ENCODE data around the gene SUSD4.
"Not testable (repeated sequence)": the region's sequence is repeated elsewhere in the genome, so short reads cannot be mapped to it uniquely, and the experiment has no call there.

The SUSD4 gene

DNA sequence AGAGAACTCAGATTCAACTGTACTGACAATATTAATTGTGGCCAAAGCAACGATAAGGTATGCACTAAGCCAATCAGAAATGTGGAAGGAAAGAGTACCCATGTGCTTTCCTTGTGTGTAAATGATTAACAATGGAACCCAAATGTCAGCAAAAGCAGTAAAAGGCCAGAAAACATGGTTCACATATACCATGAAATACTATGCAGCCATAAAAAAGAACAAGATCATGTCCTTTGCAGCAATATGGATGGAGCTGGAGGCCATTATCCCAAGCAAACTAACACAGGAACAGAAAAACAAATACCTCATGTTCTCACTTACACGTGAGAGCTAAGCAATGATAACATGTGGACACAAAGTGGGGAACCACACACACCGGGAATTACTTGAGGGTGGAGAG, 78.5 kb downstream of the SUSD4 start:
- no peak for DNase-seq

- DNase-seq, result not testable (repeated sequence)
Measured at GRCh38 chr1:223283697-223284096, 80.3 kb downstream of the SUSD4 start.

DNA sequence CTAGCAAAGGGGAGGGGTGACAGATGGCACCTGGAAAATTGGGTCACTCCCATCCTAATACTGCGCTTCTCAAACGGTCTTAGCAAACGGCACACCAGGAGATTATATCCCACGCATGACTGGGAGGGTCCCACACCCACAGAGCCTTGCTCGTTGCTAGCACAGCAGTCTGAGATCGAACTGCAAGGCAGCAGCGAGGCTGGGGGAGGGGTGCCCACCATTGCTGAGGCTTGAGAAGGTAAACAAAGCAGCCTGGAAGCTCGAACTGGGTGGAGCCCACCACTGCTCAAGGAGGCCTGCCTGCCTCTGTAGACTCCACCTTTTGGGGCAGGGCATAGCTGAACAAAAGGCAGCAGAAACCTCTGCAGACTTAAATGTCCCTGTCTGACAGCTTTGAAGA, 85.7 kb downstream of the SUSD4 start:
- not testable (repeated sequence) for DNase-seq

- no peak for DNase-seq
Measured at GRCh38 chr1:223276029-223276428, 87.9 kb downstream of the SUSD4 start.

- DNase-seq, result no peak
Measured at GRCh38 chr1:223273511-223273910, 90.5 kb downstream of the SUSD4 start.

DNA sequence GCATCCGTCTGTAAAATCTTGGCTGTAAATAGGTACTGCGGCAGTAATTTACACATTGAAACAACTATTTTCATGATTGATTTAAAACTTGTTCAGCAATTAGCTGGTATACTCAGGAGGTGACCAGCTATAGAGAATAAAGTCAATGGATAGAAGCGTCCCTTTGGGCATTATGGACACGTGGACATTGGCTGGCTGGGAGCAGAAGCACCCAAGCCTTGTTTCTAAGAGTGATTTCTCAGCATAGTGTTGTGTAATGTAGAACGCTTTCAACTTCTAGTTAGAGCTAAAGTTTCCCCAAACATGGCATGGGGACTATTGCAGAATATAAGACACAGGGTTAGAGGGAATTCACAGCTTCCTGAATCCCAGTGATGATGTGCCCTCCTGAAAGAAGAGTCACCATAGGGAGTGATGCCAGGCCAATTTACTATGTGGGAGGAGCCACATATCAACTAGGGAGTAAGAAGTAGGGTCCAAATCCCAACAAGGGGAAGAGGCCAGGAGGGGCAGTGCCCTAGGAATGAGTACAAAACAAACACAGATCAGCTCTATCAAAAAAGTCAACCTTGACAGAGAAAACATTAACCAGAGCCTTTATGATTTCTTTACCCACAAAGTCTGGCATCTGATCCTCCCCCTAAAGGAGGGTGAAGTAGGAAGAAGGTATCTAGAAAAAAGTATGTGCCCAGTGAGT, 92.7 kb downstream of the SUSD4 start:
- DNase-seq, result no peak

DNA sequence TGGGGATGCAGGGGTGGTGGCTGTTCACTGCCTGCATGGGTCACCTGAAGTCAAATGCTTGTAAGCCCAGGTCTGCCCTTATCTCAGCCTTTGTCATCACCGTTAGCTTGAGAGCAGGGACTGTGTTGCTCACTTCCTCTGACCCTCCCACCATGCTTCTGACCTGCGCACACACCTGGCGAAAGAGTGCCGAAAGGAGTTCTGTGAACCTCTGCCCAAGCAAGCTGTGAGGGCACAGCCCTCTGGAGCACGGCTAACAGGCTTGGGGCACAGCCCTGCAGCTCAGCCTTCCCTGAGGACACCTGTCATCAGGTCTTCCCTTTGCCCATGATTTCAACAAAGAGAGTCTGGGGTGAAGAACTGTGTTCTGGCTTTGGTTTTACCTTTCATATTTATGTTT, 93.8 kb downstream of the SUSD4 start:
- DNase-seq, result no peak

DNA sequence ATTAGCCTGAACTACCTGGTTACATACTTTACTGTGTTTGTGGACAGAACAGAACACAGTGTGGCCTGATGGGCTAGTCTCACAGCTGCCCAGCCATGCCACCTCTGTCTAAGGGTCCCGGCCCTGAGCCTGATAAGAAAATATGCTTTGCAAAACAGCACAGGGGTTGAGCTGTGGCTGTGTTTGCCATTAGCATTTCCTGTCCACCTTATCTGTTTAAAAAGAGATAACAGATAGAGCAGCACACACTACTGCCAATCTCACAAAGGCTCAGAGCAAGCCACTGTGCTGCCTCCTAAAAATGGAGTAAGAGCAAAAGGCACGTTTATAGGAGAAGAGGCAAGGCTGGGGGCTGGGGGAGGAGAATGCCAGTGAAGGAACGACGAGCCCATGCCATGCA, 95.0 kb downstream of the SUSD4 start:
- no peak for DNase-seq

- no peak for DNase-seq
Measured at GRCh38 chr1:223266632-223267172, 97.3 kb downstream of the SUSD4 start.

DNA sequence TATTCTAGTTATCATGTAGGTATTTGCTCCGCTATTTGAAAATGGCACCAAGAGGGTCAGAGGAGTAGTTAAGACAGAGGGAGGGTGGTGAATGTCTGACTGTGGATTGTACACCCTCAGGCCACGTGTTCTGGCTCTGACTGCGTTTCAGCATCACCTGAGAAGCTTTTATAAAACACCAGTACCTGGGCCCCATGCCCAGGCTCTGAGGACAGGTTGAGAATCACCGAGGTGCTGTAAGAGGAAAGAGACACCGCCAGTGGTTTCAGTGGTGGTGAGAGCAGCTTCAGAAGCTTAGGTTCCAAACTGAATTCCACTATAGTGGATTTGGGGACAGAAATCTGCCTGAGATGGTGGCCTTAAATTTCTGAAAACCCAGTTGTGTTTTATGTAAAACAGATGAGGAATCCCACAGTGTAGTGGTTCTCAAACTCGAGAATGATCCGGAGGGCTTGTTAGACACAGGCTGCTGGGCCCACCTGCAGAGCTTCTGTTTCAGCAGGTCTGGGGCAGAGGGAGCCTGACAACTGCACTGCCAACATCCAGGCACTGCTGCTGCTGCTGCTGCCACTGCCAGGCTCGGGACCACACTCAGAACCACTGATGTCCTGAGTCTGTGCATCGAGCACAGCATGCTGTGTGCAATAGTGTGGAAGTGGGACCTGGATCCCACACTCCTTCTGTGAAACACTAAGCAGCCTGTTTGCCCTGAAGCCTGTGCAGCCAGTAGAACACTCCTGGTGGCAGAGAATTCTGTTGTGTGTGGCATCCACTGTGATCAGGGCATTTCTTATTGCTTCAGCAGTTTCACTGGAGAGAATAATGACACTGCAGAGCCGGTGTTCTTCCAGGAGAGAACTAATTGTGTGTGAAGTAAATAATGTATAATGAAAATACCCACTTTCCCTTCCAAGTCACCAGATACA, 98.7 kb downstream of the SUSD4 start:
- no peak for DNase-seq

DNA sequence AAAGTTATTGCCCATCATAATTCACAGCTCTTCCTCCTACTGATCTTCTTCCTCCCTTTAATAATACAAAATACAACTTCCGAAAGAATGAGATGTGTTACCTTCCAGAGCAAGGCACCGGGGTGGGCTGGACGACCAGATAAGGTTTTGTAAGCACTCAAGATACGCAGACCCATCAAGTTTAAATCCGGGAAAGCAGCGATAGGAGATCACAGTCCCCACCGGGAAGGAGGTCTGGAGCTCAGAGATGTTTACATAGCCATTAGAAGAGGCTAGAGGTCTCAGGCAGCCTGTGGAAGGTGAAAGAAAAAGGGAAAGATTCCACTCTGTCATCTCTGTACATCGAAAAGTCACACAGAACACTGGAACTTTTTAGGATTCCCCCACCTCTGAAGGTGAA, 99.4 kb downstream of the SUSD4 start:
- DNase-seq, result no peak

DNA sequence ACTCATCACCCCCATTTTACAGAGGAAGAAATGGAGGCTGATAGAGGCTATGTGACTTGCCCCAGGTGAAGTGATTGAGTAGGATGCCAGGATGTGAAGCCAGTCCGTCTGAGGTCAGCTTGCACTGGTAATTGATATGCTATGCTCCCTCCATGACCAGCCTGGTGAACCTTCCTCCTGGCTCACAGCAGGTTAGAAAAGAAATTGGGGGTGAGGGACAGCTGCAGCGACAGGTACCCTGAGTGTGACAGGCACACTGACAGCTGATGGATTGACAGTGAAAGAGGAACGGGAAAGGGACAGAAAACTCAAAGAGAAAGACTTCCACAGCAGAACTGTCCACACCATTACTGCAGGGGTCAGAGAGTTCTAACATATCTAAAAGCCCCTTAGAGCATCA, 102.1 kb downstream of the SUSD4 start:
- DNase-seq, result no peak

DNA sequence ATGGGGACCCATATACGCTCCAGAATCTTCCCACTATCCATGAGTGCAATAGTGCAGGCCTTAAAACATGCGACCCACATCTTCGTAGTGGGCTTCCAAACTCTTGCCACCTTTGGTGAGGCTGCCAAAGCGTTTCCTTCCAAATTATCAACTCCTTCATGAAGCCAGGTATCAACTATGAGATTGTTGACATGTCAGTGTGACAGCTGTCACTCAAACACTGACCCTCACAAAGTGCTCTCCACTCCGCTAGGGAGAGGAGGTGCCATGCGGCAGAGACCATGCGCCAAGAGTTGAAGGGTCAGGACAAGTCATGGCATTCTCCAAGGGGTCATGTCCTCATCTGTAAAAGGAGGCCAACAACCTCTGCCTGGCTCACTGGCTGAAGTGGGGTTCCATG, 103.3 kb downstream of the SUSD4 start:
- DNase-seq, result no peak

DNA sequence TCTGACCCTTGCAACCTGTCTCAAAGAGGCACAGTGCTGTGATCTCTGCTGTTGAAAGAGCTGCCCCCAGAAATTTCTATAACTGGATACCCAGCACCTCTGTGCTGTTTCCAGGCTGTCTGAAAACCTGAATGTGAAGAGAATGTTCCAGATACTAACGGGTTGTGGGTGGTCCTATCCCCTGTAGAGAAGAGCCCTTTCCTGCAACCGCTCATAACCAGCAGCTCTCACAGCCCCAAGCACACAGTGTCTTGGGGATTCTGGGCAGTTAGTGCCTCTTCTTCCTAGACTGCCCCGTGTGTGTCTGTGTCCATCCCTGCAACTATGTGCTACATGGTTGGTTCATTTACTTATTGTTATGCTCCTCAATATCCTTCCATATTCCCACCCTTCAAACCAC, 104.5 kb downstream of the SUSD4 start:
- DNase-seq, result no peak

GRCh38 chr1:223258751-223259198, 105.2 kb downstream of the SUSD4 start:
- DNase-seq, result no peak

- DNase-seq, result no peak
Measured at GRCh38 chr1:223257856-223258550, 106.0 kb downstream of the SUSD4 start.

DNA sequence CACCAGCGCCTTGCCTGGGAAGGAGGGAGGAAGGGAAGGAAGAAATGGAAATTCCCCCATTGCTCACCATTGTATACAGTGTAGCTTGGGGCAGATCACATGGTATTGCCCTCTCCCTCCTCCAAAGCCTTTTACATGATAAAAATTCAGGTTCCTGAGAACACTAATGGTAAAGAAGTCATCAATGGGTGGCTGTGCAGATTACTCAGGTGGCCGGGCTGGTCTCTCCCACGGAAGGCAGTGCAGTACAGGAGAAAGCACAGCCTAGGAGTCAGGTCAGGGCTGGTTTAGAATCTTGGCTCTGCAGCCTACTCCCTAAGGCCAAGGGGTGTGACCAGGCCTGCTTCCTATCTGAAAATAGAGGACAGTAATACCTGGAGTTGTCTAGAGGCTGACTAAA, 107.9 kb downstream of the SUSD4 start:
- no peak for DNase-seq

DNA sequence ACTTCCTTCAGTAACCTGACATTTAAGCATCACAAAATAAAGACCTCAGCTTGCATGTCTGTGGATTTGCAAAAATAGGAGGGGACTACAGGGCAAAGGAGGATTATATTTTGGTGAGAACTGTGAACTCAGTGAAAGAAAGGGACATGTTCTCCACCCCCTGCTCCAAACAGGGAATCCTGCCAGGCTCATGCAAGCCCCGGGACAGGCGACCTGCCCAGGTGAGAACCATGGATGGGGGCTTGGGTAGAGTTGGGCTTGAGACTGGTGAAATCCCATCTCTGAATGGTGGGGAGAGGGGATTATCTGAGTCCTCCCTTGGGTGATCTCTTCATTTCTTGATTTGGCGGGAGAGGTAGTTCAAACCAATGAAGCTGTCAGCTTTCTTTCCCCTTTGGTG, 110.1 kb downstream of the SUSD4 start:
- no peak for DNase-seq

- not testable (repeated sequence) for DNase-seq
Measured at GRCh38 chr1:223251387-223251786, 112.6 kb downstream of the SUSD4 start.

DNA sequence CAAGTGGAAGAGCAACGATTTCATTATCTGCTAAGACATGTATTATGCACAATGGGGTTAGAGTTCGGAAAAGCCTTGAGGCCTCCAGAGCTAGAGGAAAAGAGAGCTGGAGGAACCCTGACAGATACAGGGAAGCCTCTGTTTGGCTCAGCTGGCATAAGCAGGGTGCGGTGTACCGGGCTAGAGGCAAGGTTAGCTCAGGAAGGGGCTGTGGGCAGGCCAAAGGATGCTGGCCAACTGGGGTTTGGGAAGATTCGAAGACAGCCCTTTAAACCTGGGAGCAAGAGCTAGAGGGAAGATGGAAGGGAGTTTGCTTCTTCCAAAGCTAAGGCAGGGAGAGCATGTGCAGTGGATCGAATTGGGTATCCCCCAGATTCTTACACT, 113.4 kb downstream of the SUSD4 start:
- no peak for DNase-seq

DNA sequence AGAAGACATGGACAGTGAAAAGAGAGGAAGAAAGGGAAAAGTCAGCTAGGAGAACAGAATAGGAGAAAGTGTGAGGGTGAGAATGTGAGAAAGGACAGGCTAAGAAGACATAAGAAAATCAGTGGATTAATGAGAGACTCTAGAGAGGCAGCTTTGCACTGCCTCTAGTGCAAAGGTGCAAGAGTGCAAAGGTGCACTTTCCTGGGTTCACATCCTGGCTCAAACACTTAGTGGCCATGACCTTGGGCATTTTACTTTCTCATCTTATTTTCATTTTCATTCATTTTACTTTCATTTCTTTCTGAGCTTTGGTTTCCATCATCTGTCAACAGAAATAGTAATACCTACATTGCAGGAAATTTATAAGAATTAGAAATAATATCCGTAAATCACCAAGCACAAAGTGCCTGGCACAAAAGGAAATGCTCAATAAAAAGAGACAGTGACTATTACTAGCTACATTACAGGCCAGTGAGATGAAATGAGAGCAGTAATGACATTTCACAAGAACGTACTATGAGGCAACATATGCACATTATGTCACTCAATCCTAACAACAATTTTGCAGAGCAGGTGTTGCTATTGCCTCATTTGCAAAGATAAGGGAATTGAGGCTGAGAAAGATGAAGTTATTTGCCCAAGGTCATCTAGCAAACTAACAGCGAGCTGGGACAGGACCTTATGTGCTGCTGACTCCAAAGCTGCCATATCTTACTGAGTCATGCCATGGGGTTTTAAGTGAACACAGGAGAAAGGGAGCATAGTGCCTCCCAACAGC, 113.9 kb downstream of the SUSD4 start:
- DNase-seq, result no peak

DNA sequence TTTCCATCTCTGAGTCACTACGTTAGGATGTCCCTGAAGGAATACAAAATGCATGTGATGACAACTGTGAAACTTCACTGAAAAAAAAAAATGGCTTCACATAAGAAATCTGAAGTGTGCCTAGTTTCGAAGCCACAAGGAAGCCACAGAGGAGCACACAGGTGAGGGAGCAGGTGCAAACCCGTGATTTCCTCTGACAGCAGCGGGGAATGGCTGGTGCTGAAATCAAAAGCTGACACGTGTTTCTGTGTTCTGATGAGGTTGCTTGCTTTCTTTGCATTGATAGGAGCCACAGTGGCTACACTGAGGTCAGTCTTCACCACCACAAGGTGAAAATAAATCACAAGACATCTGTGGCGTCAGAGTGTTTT, 115.2 kb downstream of the SUSD4 start:
- peak; percentile 53 for DNase-seq

All from activated CD8-positive, alpha-beta memory T cell treated with anti-CD3 and anti-CD28 coated beads for 24 hours (primary cell).